Sigmoid colon (tissue), 7 donors: ENCODE data around the gene BCAR3. TPM values are rescaled to one million over a fixed set of nuclear protein-coding genes. Genes with fewer than 3 reads are reported as not detected.

Experiments used
- DNase-seq: peaks from one replicate; pipeline ENCODE4 v3.0.0-alpha.2; 2019
- H3K27ac ChIP-seq, 4 donors: fragments of 200-600 bp; sonication (generic); one replicate each; pipeline ENCODE4 v1.5.1; 2016 to 2019; ENCODE audit warnings: mild to moderate bottlenecking in 1 of 4
- H3K27me3 ChIP-seq, 3 donors: fragments of 200-600 bp; sonication (generic); one replicate each; pipeline ENCODE4 v1.5.1; 2019; ENCODE audit warnings: mild to moderate bottlenecking in 1 of 3
- H3K36me3 ChIP-seq, 4 donors: fragments of 200-600 bp; sonication (generic); one replicate each; pipeline ENCODE4 v1.5.1; 2016 to 2019
- H3K4me1 ChIP-seq, 4 donors: fragments of 200-600 bp; sonication (generic); one replicate each; pipeline ENCODE4 v1.5.1; 2017 to 2019
- H3K4me3 ChIP-seq, 4 donors: fragments of 200-600 bp; sonication (generic); one replicate each; pipeline ENCODE4 v1.5.1; 2017 to 2019; ENCODE audit warnings: mild to moderate bottlenecking in 2 of 4, moderate library complexity in 1 of 4
- H3K9me3 ChIP-seq, 4 donors: fragments of 200-600 bp in 3 of 4; sonication (generic) in 3 of 4; one replicate each; pipeline versions ENCODE4 v1.5.1 to v1.6.1; 2013 to 2019
- CTCF ChIP-seq, 4 experiments: fragments of 450-650 bp in 3 of 4; fragments of 200-600 bp in 1 of 4; IDR thresholded peaks; one replicate each; pipeline ENCODE4 v1.5.1; 2016 to 2019; ENCODE audit warnings: antibody characterized with exemption in 4 of 4, mild to moderate bottlenecking in 3 of 4, moderate library complexity in 2 of 4
- EP300 ChIP-seq, 4 donors: sonication (generic); formaldehyde crosslinking; IDR thresholded peaks; one replicate each; pipeline ENCODE4 v1.6.1; 2017; ENCODE audit warnings: antibody characterized with exemption in 4 of 4
- POLR2A ChIP-seq, 2 donors: fragments of 450-650 bp; IDR thresholded peaks; one replicate each; pipeline ENCODE4 v1.6.1; 2016; ENCODE audit warnings: antibody characterized with exemption in 2 of 2, mild to moderate bottlenecking in 2 of 2, moderate library complexity in 2 of 2
- POLR2AphosphoS5 ChIP-seq, 4 donors: sonication (generic); formaldehyde crosslinking; IDR thresholded peaks; one replicate each; pipeline ENCODE4 v1.6.1; 2017; ENCODE audit warnings: antibody characterized with exemption in 4 of 4
- WGBS, 2 donors: extraction: QIAGEN DNeasy Blood & Tissue Kit; methylation state at CpG; one replicate each; pipeline ENCODE4 v1.1.7; 2013; 5-methylcytosine and 5-hydroxymethylcytosine counted together
- intact Hi-C: fragments of 100-400 bp; cut with DNase I; formaldehyde crosslinking; loops from one replicate; pipeline ENCODE4 v1.15.1; 2023
- polyA plus RNA-seq, 3 donors: library from polyadenylated mRNA; stranded (reverse); fragments of 200-250 nt; gene quantifications; one replicate each; pipeline ENCODE4 v1.2.3, GENCODE V29; 2013
- total RNA-seq, 4 donors: library from RNA; depleted of rRNA; stranded (reverse); fragments of >200 nt; gene quantifications; one replicate each; pipeline ENCODE4 v1.1.0, GENCODE V29; 2016
- donor health status: healthy with polysubstance abuse.
- donor health status: Bipolar disorder and iron deficiency.
- donor health status: healthy.

The BCAR3 gene
- total RNA-seq, result 10 to 100 TPM; 12.3 to 22.1 (median 18.2) TPM
- polyA plus RNA-seq, result 10 to 100 TPM; 24.8 to 43.2 (median 39.5) TPM

GRCh38 chr1:93681101-93681988, at the start of gene BCAR3:
Gene BCAR3, minus strand, starts transcription at chr1:93681837. Its CDS starts 6,907 bp downstream, at chr1:93674930.
- Histone ChIP-seq H3K4me3 (peak within 1 kb of the TSS; percentile 81 to 90 (median 88)), H3K36me3 (no peaks in the 10 kb centered on the region), H3K27ac (peak within 1 kb of the TSS; percentile 80 to 93 (median 90)), H3K27me3 (no peaks in the 10 kb centered on the region), H3K9me3 (no peaks in the 10 kb centered on the region), H3K4me1 (peaks cover 0 to 27% (median 9%) of the 10 kb centered on the region in 4 donors)
- intact Hi-C loops, result loop anchor here (2.0 kb wide), 4 partner anchors 15 to 163 kb away; no protein-coding TSS in a partner anchor
- peak; percentile 85 for DNase-seq
- WGBS, 2 donors, result 1% methylated on average over 105 of the region's 105 CpGs
- TF ChIP-seq POLR2AphosphoS5 (IDR thresholded peaks at IDR 0.05) (peak; percentile 39 to 74 (median 57)), POLR2A (IDR thresholded peaks at IDR 0.05) (peak in 1 of 2 donors; percentile 20), CTCF (IDR thresholded peaks at IDR 0.05) (peak in 2 of 4 experiments; percentile 10 to 17), EP300 (IDR thresholded peaks at IDR 0.05) (no peak)

GRCh38 chr1:93730621-93731020, 49.0 kb upstream of the BCAR3 start:
- intact Hi-C loops, result no loop called here
- no peaks in the 10 kb centered on the region for H3K36me3 ChIP-seq
- WGBS, 2 donors, result 95 to 96% methylated on average over 2 of the region's 2 CpGs

GRCh38 chr1:93729906-93730305, 48.3 kb upstream of the BCAR3 start:
- Histone ChIP-seq H3K36me3 (no peaks in the 10 kb centered on the region), H3K9me3 (no peaks in the 10 kb centered on the region), H3K4me1 (no peaks in the 10 kb centered on the region), H3K27me3 (no peaks in the 10 kb centered on the region), H3K4me3 (no peak overlapping the region), H3K27ac (no peak overlapping the region)
- WGBS, 2 donors, result 88% methylated on average over 4 of the region's 4 CpGs
- no peak for DNase-seq
- TF ChIP-seq POLR2A (IDR thresholded peaks at IDR 0.05) (no peak), CTCF (IDR thresholded peaks at IDR 0.05) (no peak), EP300 (IDR thresholded peaks at IDR 0.05) (no peak), POLR2AphosphoS5 (IDR thresholded peaks at IDR 0.05) (no peak)
- intact Hi-C loops, result no loop called here

More at GRCh38 chr1:93730621-93731020, 49.0 kb upstream of the BCAR3 start:
- Histone ChIP-seq H3K9me3 (no peaks in the 10 kb centered on the region), H3K27me3 (no peaks in the 10 kb centered on the region), H3K4me3 (no peak overlapping the region), H3K4me1 (no peaks in the 10 kb centered on the region), H3K27ac (no peak overlapping the region)
- no peak for TF ChIP-seq EP300 (IDR thresholded peaks at IDR 0.05)
- no peak for TF ChIP-seq POLR2AphosphoS5 (IDR thresholded peaks at IDR 0.05)
- no peak for TF ChIP-seq POLR2A (IDR thresholded peaks at IDR 0.05)
- no peak for TF ChIP-seq CTCF (IDR thresholded peaks at IDR 0.05)
- no peak for DNase-seq

- intact Hi-C loops, result no loop called here
- no peak for DNase-seq
- no peak overlapping the region for H3K27ac ChIP-seq
- H3K4me1 ChIP-seq, result no peaks in the 10 kb centered on the region
- TF ChIP-seq POLR2AphosphoS5 (IDR thresholded peaks at IDR 0.05) (no peak), POLR2A (IDR thresholded peaks at IDR 0.05) (no peak), CTCF (IDR thresholded peaks at IDR 0.05) (no peak), EP300 (IDR thresholded peaks at IDR 0.05) (no peak)
- 83 to 86% methylated on average over 4 of the region's 4 CpGs for WGBS, 2 donors
- H3K27me3 ChIP-seq, result no peaks in the 10 kb centered on the region
- H3K36me3 ChIP-seq, result no peaks in the 10 kb centered on the region
- no peak overlapping the region for H3K4me3 ChIP-seq
- H3K9me3 ChIP-seq, result no peaks in the 10 kb centered on the region
Observed at GRCh38 chr1:93729502-93729901, 47.9 kb upstream of the BCAR3 start.
